ENCODE results near the gene DMRTC2.

Gene DMRTC2

GRCh38 chr19:41876847-41877832, 32.3 kb downstream of the DMRTC2 start, which contains the start of gene CD79A:
Gene CD79A, plus strand, starts transcription at chr19:41877279. Its CDS starts 26 bp downstream, at chr19:41877305.
- DNase-seq = no peak
- intact Hi-C loops (cut with DNase I; ENCODE audit: low total_unique reads) = no loop called here
- Histone ChIP-seq H3K27me3 (no peaks in the 10 kb centered on the region), H3K4me1 (peaks cover 0 to under 1% (median under 1%) of the 10 kb centered on the region in 4 donors), H3K4me3 (no peak within 1 kb of the TSS), H3K27ac (no peak within 1 kb of the TSS), H3K36me3 (peaks cover 0 to 5% (median 0%) of the 10 kb centered on the region in 3 donors), H3K9me3 (no peaks in the 10 kb centered on the region)
- no peak for TF ChIP-seq CTCF (IDR thresholded peaks at IDR 0.05)

- Histone ChIP-seq H3K27ac (no peak overlapping the region), H3K9me3 (no peaks in the 10 kb centered on the region), H3K4me3 (no peak overlapping the region), H3K27me3 (no peaks in the 10 kb centered on the region), H3K4me1 (peaks cover 0 to 11% (median 3%) of the 10 kb centered on the region in 4 donors), H3K36me3 (no peaks in the 10 kb centered on the region)
- TF ChIP-seq CTCF (IDR thresholded peaks at IDR 0.05) = no peak
- no peak for DNase-seq
- intact Hi-C loops (cut with DNase I; ENCODE audit: low total_unique reads) = no loop called here
These were observed 33.4 kb downstream of the DMRTC2 start for GRCh38 chr19:41877916-41878905.

- no peaks in the 10 kb centered on the region for H3K9me3 ChIP-seq
- DNase-seq = no peak
- H3K4me1 ChIP-seq = peaks cover 0 to 11% (median 3%) of the 10 kb centered on the region in 4 donors
- H3K27ac ChIP-seq = no peak overlapping the region
- no peaks in the 10 kb centered on the region for H3K36me3 ChIP-seq
- H3K4me3 ChIP-seq = no peak overlapping the region
- no peak for TF ChIP-seq CTCF (IDR thresholded peaks at IDR 0.05)
- intact Hi-C loops (cut with DNase I; ENCODE audit: low total_unique reads) = no loop called here
- H3K27me3 ChIP-seq = no peaks in the 10 kb centered on the region
These were observed 34.2 kb downstream of the DMRTC2 start for GRCh38 chr19:41879080-41879479.

GRCh38 chr19:41879670-41880328, 35.0 kb downstream of the DMRTC2 start:
- Histone ChIP-seq H3K4me3 (no peak overlapping the region), H3K27ac (no peak overlapping the region), H3K4me1 (peaks cover 0 to 15% (median 7%) of the 10 kb centered on the region in 4 donors), H3K36me3 (no peaks in the 10 kb centered on the region), H3K9me3 (no peaks in the 10 kb centered on the region), H3K27me3 (no peaks in the 10 kb centered on the region)
- no peak for TF ChIP-seq CTCF (IDR thresholded peaks at IDR 0.05)
- no peak for DNase-seq
- intact Hi-C loops (cut with DNase I; ENCODE audit: low total_unique reads) = loop anchor here (5.0 kb wide), 1 partner anchor 78 kb away; the partner anchor contains the start of gene RABAC1

GRCh38 chr19:41880329-41880708, 35.5 kb downstream of the DMRTC2 start:
- TF ChIP-seq CTCF (IDR thresholded peaks at IDR 0.05) = no peak
- DNase-seq = no peak
- no peaks in the 10 kb centered on the region for H3K9me3 ChIP-seq
- peaks cover 0 to 21% (median 11%) of the 10 kb centered on the region in 4 donors for H3K4me1 ChIP-seq
- intact Hi-C loops (cut with DNase I; ENCODE audit: low total_unique reads) = loop anchor here (5.0 kb wide), 1 partner anchor 77 kb away; the partner anchor contains the start of gene RABAC1
- no peaks in the 10 kb centered on the region for H3K27me3 ChIP-seq
- no peak overlapping the region for H3K27ac ChIP-seq
- no peak overlapping the region for H3K4me3 ChIP-seq
- no peaks in the 10 kb centered on the region for H3K36me3 ChIP-seq

All from tibial artery (tissue), 4 donors.